ENCODE results near the gene GTF3A. TPM values are rescaled to one million over a fixed set of nuclear protein-coding genes. Genes with fewer than 3 reads are reported as not detected.

The GTF3A gene
- total RNA-seq, 1 experiment from 2014 or later, result 88.7 TPM

DNA sequence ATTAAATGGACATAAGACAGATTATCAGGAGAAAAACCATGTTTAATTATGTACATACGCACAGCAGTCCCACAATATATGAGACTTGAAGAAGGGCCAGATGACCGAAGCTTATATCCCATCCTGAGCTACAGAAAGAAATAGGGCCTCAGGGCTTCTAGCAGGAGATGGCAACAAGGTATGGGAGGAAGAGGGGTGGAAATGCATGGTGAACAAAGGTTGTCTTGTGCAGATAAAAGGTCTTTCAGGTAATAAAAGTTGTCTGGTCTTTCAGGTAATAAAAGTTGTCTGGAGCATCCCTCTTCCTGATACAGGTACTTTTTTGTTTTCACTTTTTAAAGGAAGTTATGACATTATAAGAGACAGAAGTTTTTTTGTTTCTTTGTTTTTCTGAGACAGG lies 15.4 kb upstream of the GTF3A start:
- Mint-ChIP-seq H3K27me3 (ENCODE audit: low read depth) (peaks cover 7% of the 10 kb centered on the region), H3K36me3 (no peaks in the 10 kb centered on the region), H3K27ac (no peak overlapping the region), H3K4me1 (peaks cover under 1% of the 10 kb centered on the region), H3K9me3 (peaks cover 8% of the 10 kb centered on the region), H3K4me3 (no peak overlapping the region)
- ATAC-seq (no peak), DNase-seq (ENCODE audit: low spot score) (no peak)
- POLR2A ChIA-PET, result no interaction called here
- TF ChIP-seq SMAD4 (CRISPR knock-in tag; IDR thresholded peaks at IDR 0.05), result no peak
- TF ChIP-seq ZNF263 (CRISPR knock-in tag; IDR thresholded peaks at IDR 0.05; ENCODE audit: low read depth), result no peak
- TF ChIP-seq, protein P1, sequence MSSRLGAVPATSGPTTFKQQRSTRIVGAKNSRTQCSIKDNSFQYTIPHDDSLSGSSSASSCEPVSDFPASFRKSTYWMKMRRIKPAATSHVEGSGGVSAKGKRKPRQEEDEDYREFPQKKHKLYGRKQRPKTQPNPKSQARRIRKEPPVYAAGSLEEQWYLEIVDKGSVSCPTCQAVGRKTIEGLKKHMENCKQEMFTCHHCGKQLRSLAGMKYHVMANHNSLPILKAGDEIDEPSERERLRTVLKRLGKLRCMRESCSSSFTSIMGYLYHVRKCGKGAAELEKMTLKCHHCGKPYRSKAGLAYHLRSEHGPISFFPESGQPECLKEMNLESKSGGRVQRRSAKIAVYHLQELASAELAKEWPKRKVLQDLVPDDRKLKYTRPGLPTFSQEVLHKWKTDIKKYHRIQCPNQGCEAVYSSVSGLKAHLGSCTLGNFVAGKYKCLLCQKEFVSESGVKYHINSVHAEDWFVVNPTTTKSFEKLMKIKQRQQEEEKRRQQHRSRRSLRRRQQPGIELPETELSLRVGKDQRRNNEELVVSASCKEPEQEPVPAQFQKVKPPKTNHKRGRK (CRISPR knock-in tag; IDR thresholded peaks at IDR 0.05; ENCODE audit: borderline replicate concordance), result no peak
- TF ChIP-seq, protein P2, sequence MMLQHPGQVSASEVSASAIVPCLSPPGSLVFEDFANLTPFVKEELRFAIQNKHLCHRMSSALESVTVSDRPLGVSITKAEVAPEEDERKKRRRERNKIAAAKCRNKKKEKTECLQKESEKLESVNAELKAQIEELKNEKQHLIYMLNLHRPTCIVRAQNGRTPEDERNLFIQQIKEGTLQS (CRISPR knock-in tag; conservative IDR thresholded peaks at IDR 0.05), result no peak
- no peak for TF ChIP-seq CBFB (CRISPR knock-in tag; IDR thresholded peaks at IDR 0.05; ENCODE audit: low read depth)
- TF ChIP-seq ZNF121 (CRISPR knock-in tag; IDR thresholded peaks at IDR 0.05), result no peak
- no peak for TF ChIP-seq OVOL2 (CRISPR knock-in tag; IDR thresholded peaks at IDR 0.05; ENCODE audit: borderline replicate concordance)
- TF ChIP-seq SMAD3 (CRISPR knock-in tag; IDR thresholded peaks at IDR 0.05; ENCODE audit: borderline replicate concordance), result no peak
- CTCF ChIA-PET, result interaction anchor here (1.3 to 1.5 kb wide), 2 partner anchors 16 to 28 kb away, joined by 3 to 4 read pairs; partner anchors contain the start of gene GTF3A

DNA sequence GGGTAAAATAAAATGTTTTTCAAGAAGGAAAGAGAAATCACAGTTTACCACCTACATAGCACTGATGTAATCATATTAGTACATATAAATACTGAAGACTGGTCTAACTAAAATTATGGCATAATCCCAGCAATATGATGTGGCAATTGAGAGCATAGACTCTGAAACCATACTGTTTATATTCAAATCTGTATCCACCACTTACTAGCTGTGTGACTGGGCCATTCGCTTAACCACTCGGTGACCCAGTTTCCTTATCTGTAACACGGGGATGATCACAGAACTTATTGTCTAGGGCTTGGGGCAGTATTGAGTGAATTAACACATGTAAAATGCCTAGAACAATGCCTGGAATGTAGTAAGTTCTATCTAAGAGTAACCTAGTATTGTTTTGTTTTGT lies 13.1 kb upstream of the GTF3A start:
- Mint-ChIP-seq H3K4me3 (no peak overlapping the region), H3K36me3 (no peaks in the 10 kb centered on the region), H3K4me1 (no peaks in the 10 kb centered on the region), H3K9me3 (peaks cover 8% of the 10 kb centered on the region), H3K27ac (no peak overlapping the region), H3K27me3 (ENCODE audit: low read depth) (peaks cover 7% of the 10 kb centered on the region)
- DNase-seq (ENCODE audit: low spot score) (no peak), ATAC-seq (no peak)
- CTCF ChIA-PET, result interaction anchor here (1.0 kb wide), 1 partner anchor 49 kb away, joined by 4 read pairs; no protein-coding TSS in a partner anchor
- POLR2A ChIA-PET, result no interaction called here
- TF ChIP-seq ZNF138 (CRISPR knock-in tag; conservative IDR thresholded peaks at IDR 0.05) (no peak), TEAD4 (CRISPR knock-in tag; IDR thresholded peaks at IDR 0.05) (no peak), CREB1 (CRISPR knock-in tag; IDR thresholded peaks at IDR 0.05) (no peak), ZNF121 (CRISPR knock-in tag; IDR thresholded peaks at IDR 0.05) (no peak)
- TF ChIP-seq, protein P3, sequence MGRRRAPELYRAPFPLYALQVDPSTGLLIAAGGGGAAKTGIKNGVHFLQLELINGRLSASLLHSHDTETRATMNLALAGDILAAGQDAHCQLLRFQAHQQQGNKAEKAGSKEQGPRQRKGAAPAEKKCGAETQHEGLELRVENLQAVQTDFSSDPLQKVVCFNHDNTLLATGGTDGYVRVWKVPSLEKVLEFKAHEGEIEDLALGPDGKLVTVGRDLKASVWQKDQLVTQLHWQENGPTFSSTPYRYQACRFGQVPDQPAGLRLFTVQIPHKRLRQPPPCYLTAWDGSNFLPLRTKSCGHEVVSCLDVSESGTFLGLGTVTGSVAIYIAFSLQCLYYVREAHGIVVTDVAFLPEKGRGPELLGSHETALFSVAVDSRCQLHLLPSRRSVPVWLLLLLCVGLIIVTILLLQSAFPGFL (CRISPR knock-in tag; IDR thresholded peaks at IDR 0.05; ENCODE audit: borderline replicate concordance), result no peak
- TF ChIP-seq, protein P4, sequence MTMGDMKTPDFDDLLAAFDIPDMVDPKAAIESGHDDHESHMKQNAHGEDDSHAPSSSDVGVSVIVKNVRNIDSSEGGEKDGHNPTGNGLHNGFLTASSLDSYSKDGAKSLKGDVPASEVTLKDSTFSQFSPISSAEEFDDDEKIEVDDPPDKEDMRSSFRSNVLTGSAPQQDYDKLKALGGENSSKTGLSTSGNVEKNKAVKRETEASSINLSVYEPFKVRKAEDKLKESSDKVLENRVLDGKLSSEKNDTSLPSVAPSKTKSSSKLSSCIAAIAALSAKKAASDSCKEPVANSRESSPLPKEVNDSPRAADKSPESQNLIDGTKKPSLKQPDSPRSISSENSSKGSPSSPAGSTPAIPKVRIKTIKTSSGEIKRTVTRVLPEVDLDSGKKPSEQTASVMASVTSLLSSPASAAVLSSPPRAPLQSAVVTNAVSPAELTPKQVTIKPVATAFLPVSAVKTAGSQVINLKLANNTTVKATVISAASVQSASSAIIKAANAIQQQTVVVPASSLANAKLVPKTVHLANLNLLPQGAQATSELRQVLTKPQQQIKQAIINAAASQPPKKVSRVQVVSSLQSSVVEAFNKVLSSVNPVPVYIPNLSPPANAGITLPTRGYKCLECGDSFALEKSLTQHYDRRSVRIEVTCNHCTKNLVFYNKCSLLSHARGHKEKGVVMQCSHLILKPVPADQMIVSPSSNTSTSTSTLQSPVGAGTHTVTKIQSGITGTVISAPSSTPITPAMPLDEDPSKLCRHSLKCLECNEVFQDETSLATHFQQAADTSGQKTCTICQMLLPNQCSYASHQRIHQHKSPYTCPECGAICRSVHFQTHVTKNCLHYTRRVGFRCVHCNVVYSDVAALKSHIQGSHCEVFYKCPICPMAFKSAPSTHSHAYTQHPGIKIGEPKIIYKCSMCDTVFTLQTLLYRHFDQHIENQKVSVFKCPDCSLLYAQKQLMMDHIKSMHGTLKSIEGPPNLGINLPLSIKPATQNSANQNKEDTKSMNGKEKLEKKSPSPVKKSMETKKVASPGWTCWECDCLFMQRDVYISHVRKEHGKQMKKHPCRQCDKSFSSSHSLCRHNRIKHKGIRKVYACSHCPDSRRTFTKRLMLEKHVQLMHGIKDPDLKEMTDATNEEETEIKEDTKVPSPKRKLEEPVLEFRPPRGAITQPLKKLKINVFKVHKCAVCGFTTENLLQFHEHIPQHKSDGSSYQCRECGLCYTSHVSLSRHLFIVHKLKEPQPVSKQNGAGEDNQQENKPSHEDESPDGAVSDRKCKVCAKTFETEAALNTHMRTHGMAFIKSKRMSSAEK (CRISPR knock-in tag; IDR thresholded peaks at IDR 0.05; ENCODE audit: borderline replicate concordance), result no peak
- TF ChIP-seq, protein P5, sequence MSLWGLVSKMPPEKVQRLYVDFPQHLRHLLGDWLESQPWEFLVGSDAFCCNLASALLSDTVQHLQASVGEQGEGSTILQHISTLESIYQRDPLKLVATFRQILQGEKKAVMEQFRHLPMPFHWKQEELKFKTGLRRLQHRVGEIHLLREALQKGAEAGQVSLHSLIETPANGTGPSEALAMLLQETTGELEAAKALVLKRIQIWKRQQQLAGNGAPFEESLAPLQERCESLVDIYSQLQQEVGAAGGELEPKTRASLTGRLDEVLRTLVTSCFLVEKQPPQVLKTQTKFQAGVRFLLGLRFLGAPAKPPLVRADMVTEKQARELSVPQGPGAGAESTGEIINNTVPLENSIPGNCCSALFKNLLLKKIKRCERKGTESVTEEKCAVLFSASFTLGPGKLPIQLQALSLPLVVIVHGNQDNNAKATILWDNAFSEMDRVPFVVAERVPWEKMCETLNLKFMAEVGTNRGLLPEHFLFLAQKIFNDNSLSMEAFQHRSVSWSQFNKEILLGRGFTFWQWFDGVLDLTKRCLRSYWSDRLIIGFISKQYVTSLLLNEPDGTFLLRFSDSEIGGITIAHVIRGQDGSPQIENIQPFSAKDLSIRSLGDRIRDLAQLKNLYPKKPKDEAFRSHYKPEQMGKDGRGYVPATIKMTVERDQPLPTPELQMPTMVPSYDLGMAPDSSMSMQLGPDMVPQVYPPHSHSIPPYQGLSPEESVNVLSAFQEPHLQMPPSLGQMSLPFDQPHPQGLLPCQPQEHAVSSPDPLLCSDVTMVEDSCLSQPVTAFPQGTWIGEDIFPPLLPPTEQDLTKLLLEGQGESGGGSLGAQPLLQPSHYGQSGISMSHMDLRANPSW (CRISPR knock-in tag; conservative IDR thresholded peaks at IDR 0.05; ENCODE audit: low read depth), result no peak

Data from WTC11 (cell line).